ENCODE data around the gene CNKSR1. TPM values are rescaled to one million over a fixed set of nuclear protein-coding genes. Genes with fewer than 3 reads are reported as not detected.
"Not testable (repeated sequence)": the region's sequence is repeated elsewhere in the genome, so short reads cannot be mapped to it uniquely, and the experiment has no call there.

The CNKSR1 gene
- polyA plus RNA-seq, 6 donors from 2014 or later = 0.44 to 0.57 (median 0.49) TPM; not detected in 3

DNA sequence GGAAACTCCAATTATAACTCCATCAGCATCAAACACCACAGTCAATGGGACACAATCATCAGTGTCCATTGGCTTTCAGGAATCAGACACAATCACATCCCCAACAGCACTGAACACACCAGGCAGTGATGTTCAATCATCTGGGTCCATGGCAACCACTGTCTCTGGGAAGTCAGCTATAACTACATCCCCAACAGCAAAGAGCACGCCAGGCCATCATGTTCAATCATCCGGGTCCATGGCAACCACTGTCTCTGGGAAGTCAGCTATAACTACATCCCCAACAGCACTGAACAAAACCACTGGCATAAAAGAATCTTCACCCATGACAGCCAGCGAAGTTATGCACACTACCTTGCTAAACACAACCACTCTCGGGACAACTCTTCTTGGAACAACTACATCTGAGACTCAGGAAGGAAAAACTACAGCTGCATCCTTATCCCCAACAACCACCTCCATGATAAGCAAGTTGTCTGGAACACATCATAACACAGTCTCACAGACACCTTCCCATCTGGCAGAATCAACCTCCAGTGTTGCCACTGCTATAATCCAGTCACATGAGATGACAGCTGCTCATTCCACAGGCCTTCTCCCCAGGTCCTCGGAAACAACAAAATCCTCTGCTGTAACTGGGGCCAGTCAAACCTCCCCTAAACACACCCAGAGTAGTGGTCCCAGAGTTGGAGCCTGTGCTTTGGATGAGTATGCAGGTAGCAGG is 33.0 kb downstream of the CNKSR1 start:
- Mint-ChIP-seq H3K4me3 (no peak overlapping the region), H3K36me3 (no peaks in the 10 kb centered on the region), H3K27me3 (peaks cover 0 to 18% (median 12%) of the 10 kb centered on the region in 3 donors), H3K27ac (no peak overlapping the region), H3K9me3 (no peaks in the 10 kb centered on the region), H3K4me1 (no peaks in the 10 kb centered on the region)
- ATAC-seq (ENCODE audit: low read depth in 2 of 2) = no peak
- DNase-seq = no peak

DNA sequence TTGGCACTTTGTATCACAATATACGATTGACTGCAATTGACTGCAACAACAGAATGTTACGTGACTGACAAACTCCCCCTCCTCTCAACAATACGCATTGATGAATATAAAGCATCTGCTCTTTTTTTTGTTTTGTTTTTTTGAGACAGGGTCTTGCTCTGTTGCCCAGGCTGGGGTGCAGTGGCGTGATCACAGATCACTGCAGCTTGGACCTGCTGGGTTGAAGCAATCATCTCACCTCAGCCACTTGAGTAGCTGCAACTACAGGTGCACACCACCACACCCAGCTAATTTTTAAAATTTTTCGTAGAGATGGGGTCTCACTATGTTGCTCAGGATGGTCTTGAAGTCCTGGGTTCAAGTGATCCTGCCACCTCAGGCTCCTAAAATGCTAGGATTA is 35.4 kb downstream of the CNKSR1 start:
- no peak for ATAC-seq (ENCODE audit: low read depth in 2 of 2)
- no peaks in the 10 kb centered on the region for H3K9me3 Mint-ChIP-seq
- DNase-seq = no peak
- peak overlapping the region in 1 of 6 donors; percentile 70 for H3K27ac Mint-ChIP-seq
- H3K4me1 Mint-ChIP-seq = no peaks in the 10 kb centered on the region
- H3K4me3 Mint-ChIP-seq = no peak overlapping the region
- peaks cover 0 to 18% (median 12%) of the 10 kb centered on the region in 3 donors for H3K27me3 Mint-ChIP-seq
- H3K36me3 Mint-ChIP-seq = no peaks in the 10 kb centered on the region

GRCh38 chr1:26213335-26213905 is 36.1 kb downstream of the CNKSR1 start:
- H3K4me1 Mint-ChIP-seq = no peaks in the 10 kb centered on the region
- H3K4me3 Mint-ChIP-seq = no peak overlapping the region
- no peaks in the 10 kb centered on the region for H3K9me3 Mint-ChIP-seq
- no peaks in the 10 kb centered on the region for H3K36me3 Mint-ChIP-seq
- DNase-seq = no peak
- peaks cover 0 to 18% (median 12%) of the 10 kb centered on the region in 3 donors for H3K27me3 Mint-ChIP-seq
- ATAC-seq (ENCODE audit: low read depth in 2 of 2) = no peak
- H3K27ac Mint-ChIP-seq = no peak overlapping the region

GRCh38 chr1:26215246-26215645 is 38.0 kb downstream of the CNKSR1 start:
- ATAC-seq (ENCODE audit: low read depth in 2 of 2) = no peak
- Mint-ChIP-seq H3K4me3 (no peak overlapping the region), H3K36me3 (no peaks in the 10 kb centered on the region), H3K27ac (no peak overlapping the region), H3K27me3 (peaks cover 4 to 21% (median 19%) of the 10 kb centered on the region in 3 donors), H3K4me1 (no peaks in the 10 kb centered on the region), H3K9me3 (no peaks in the 10 kb centered on the region)
- no peak for DNase-seq

DNA sequence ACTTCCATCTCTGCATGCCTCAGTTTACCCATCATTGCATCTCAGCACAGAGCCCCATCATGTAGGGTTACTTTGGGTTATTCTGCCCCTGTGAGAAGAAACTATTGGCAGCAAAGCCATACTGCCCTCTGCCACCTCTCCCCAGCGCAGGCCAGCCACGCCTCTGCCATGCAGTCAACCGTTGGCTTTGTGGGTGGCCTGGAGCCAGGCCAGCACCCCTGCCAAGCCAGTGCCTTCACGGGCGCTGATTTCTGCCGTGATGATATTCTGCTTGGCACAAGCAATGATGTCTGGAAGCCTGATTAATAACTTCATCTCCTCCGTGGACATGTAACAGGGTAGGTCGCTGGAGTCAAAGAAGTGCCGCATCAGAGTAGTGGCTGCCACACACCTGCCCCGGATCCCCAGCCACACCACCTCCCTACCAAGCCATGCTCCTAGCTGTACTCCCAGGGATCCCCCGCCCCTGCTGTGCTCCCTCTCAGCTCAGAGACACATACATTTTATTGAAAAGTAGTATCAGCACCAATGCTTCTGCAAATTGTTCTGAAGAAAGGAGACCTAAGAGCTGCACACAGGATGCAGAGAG is 41.7 kb downstream of the CNKSR1 start:
- DNase-seq (no peak), ATAC-seq (ENCODE audit: low read depth in 2 of 2) (no peak)
- no peak overlapping the region for H3K4me3 Mint-ChIP-seq
- no peak overlapping the region for H3K27ac Mint-ChIP-seq
- H3K36me3 Mint-ChIP-seq = no peaks in the 10 kb centered on the region
- peaks cover 11 to 28% (median 25%) of the 10 kb centered on the region in 3 donors for H3K27me3 Mint-ChIP-seq
- H3K4me1 Mint-ChIP-seq = no peaks in the 10 kb centered on the region
- no peaks in the 10 kb centered on the region for H3K9me3 Mint-ChIP-seq

DNA sequence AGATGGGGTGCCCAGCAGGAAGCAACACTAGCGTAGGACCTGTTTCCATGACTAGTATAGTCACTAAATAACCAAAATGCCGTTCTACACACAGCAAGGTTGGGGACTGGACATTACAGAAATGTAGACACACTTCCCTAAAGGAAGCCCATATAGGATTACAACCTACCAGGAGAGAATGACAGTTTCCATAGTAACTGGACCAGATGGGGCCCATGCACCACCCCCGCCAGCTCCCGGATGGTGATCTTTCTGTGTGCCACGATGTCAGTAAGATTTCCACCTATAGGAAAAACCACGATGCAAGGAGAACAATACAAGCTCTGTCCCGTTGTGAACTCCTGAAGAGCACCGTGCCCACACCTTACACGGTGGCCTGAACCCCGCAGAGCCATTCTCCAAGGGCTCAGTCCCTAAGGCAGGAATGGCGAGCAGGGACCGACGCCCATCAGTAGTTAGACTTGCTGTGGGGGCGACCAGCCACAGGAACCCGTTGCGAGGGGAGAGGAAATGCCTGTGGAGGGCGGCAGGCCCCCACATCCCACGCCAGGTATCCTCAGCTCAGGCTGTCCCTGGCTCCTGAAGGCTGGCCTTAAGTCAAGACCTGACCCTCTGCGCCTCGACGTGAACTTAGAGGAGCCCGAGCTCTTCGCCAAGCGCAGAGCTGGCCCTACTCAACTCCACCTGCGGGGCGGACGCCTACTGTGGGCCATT is 43.1 kb downstream of the CNKSR1 start:
- DNase-seq = no peak
- H3K36me3 Mint-ChIP-seq = no peaks in the 10 kb centered on the region
- peaks cover 11 to 30% (median 29%) of the 10 kb centered on the region in 3 donors for H3K27me3 Mint-ChIP-seq
- no peak overlapping the region for H3K27ac Mint-ChIP-seq
- no peak for ATAC-seq (ENCODE audit: low read depth in 2 of 2)
- peaks cover 0 to 6% (median under 1%) of the 10 kb centered on the region in 3 donors for H3K4me1 Mint-ChIP-seq
- H3K4me3 Mint-ChIP-seq = peak overlapping the region in 1 of 8 donors; percentile 47
- H3K9me3 Mint-ChIP-seq = no peaks in the 10 kb centered on the region

GRCh38 chr1:26221094-26221493 is 43.8 kb downstream of the CNKSR1 start:
- no peak overlapping the region for H3K4me3 Mint-ChIP-seq
- peaks cover 6 to 13% (median 8%) of the 10 kb centered on the region in 3 donors for H3K4me1 Mint-ChIP-seq
- H3K27ac Mint-ChIP-seq = no peak overlapping the region
- no peaks in the 10 kb centered on the region for H3K9me3 Mint-ChIP-seq
- ATAC-seq (ENCODE audit: low read depth in 2 of 2) = no peak
- peaks cover 17 to 38% (median 36%) of the 10 kb centered on the region in 3 donors for H3K27me3 Mint-ChIP-seq
- no peak for DNase-seq
- H3K36me3 Mint-ChIP-seq = peaks cover 0 to 3% of the 10 kb centered on the region in 2 donors

- Mint-ChIP-seq H3K27me3 (peaks cover 34 to 42% (median 35%) of the 10 kb centered on the region in 3 donors), H3K4me3 (peak overlapping the region in 6 of 8 donors; percentile 69 to 88 (median 78)), H3K9me3 (no peaks in the 10 kb centered on the region), H3K36me3 (peaks cover 0 to 3% of the 10 kb centered on the region in 2 donors), H3K4me1 (peaks cover 6 to 18% (median 13%) of the 10 kb centered on the region in 3 donors), H3K27ac (no peak overlapping the region)
- ATAC-seq (ENCODE audit: low read depth in 2 of 2) (no peak), DNase-seq (no peak)
These were observed 47.3 kb downstream of the CNKSR1 start for GRCh38 chr1:26224606-26225005.

GRCh38 chr1:26225033-26225831 is 47.9 kb downstream of the CNKSR1 start:
- no peaks in the 10 kb centered on the region for H3K9me3 Mint-ChIP-seq
- ATAC-seq (ENCODE audit: low read depth in 2 of 2) (peak; percentile 42 to 61), DNase-seq (peak; percentile 14)
- H3K4me3 Mint-ChIP-seq = peak overlapping the region; percentile 59 to 88 (median 78)
- peaks cover 6 to 18% (median 13%) of the 10 kb centered on the region in 3 donors for H3K4me1 Mint-ChIP-seq
- H3K36me3 Mint-ChIP-seq = peaks cover 0 to 3% of the 10 kb centered on the region in 2 donors
- H3K27me3 Mint-ChIP-seq = peaks cover 30 to 41% (median 30%) of the 10 kb centered on the region in 3 donors
- H3K27ac Mint-ChIP-seq = peak overlapping the region in 1 of 6 donors; percentile 9

- H3K4me1 Mint-ChIP-seq = peaks cover 13 to 28% (median 28%) of the 10 kb centered on the region in 3 donors
- not testable (repeated sequence) for H3K27ac Mint-ChIP-seq; ATAC-seq (ENCODE audit: low read depth in 2 of 2); H3K4me3 Mint-ChIP-seq; H3K9me3 Mint-ChIP-seq; H3K36me3 Mint-ChIP-seq; DNase-seq
- peaks cover 9 to 21% (median 18%) of the 10 kb centered on the region in 3 donors for H3K27me3 Mint-ChIP-seq
These were observed 53.4 kb downstream of the CNKSR1 start for GRCh38 chr1:26230682-26231081.

DNA sequence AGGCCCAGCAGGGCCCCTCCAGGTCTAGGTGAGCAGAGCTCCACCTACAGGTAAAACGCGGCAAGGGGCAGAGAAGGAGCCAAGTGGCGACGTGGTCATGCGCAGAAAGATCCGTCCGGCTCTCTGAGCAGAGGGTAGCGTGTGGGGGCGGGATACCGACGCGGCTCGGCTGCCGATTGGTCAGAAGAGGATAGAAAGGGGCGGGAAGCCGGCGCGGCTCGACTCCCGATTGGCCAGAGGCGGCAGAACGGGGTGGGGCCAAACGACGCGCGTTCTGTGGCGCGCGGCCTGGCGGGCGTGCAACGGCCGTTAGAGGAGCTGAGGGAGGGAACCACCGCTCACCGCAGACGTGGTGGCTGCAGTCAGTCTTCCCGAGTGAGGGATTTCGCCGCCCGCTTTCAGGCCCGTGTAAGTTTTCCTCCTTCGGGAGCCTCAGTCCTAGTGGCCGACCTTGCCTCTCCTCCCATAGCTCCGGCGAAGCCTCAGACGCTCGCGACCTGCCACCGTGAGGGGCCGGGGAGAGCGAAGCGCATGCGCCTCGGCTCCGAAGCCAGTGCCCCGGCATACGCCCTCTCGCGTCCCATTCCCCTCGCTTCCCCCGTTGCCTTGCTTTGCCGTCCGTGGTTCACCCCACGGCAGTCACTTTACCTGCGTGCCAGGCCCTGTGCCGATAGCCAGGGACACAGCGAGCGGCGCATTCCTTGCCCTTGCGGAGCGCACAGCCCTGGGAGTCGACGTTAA is 56.8 kb downstream of the CNKSR1 start, which contains the start of gene CEP85:
TSS of gene CEP85 (plus strand) at position 298 of the 741 bp plus-strand sequence. CDS start 5,584 bp downstream, outside the sequence.
- peaks cover 10 to 26% (median 19%) of the 10 kb centered on the region in 3 donors for H3K4me1 Mint-ChIP-seq
- peak within 1 kb of the TSS; percentile 93 to 99 (median 98) for H3K4me3 Mint-ChIP-seq
- H3K9me3 Mint-ChIP-seq = no peaks in the 10 kb centered on the region
- no peaks in the 10 kb centered on the region for H3K27me3 Mint-ChIP-seq
- peak; percentile 90 to 91 for ATAC-seq (ENCODE audit: low read depth in 2 of 2)
- peak; percentile 98 for DNase-seq
- H3K27ac Mint-ChIP-seq = peak within 1 kb of the TSS; percentile 83 to 98 (median 92)
- no peaks in the 10 kb centered on the region for H3K36me3 Mint-ChIP-seq

All from naive B cell (primary cell).